WTC11 (cell line): Measurements from ENCODE around the gene COA5. TPM values are rescaled to one million over a fixed set of nuclear protein-coding genes. Genes with fewer than 3 reads are reported as not detected.

Source experiments
- ATAC-seq: fragments of 200-7000 bp; cut with Tn5 transposase; 2 replicates; pipeline ENCODE4 v1.10.0; 2021; ENCODE audit warnings: mild to moderate bottlenecking, moderate library complexity
- CTCF ChIA-PET: fragments of 300-600 bp; sonication (Branson Sonifier 250); formaldehyde crosslinking; loops from one replicate; lab custom pipeline; 2021; ENCODE audit warnings: antibody characterized with exemption; lab: Charles Lee
- POLR2A ChIA-PET: fragments of 350-600 bp; sonication (Branson Sonifier 250); formaldehyde crosslinking; loops from one replicate; lab custom pipeline; 2021; ENCODE audit warnings: antibody characterized with exemption; lab: Charles Lee
- DNase-seq: peaks from one replicate; pipeline ENCODE4 v3.0.0; 2021; ENCODE audit warnings: low spot score
- H3K27ac Mint-ChIP-seq: 2 replicates; pipeline ENCODE4 v1.8.0; 2021; ENCODE audit warnings: mixed read lengths
- H3K27me3 Mint-ChIP-seq: 2 replicates; pipeline ENCODE4 v1.8.0; 2021; ENCODE audit warnings: low read depth, mild to moderate bottlenecking, moderate library complexity, mixed read lengths
- H3K36me3 Mint-ChIP-seq: 2 replicates; pipeline ENCODE4 v1.8.0; 2021; ENCODE audit warnings: mixed read lengths
- H3K4me1 Mint-ChIP-seq: 2 replicates; pipeline ENCODE4 v1.8.0; 2022; ENCODE audit warnings: mixed read lengths
- H3K4me3 Mint-ChIP-seq: 2 replicates; pipeline ENCODE4 v1.8.0; 2021; ENCODE audit warnings: mild to moderate bottlenecking, moderate library complexity, mixed read lengths
- H3K9me3 Mint-ChIP-seq: 2 replicates; pipeline ENCODE4 v1.8.0; 2021; ENCODE audit warnings: mixed read lengths
- CBFB ChIP-seq: sonication (generic); formaldehyde crosslinking; IDR thresholded peaks from 2 replicates; pipeline ENCODE4 v1.8.1; 2022; ENCODE audit warnings: mild to moderate bottlenecking, low read depth, missing genetic modification reagents
- CREM ChIP-seq: sonication (generic); formaldehyde crosslinking; IDR thresholded peaks from 2 replicates; pipeline ENCODE4 v1.8.1; 2022; ENCODE audit warnings: mild to moderate bottlenecking, missing genetic modification reagents, moderate library complexity
- CTCF ChIP-seq: fragments of 200-600 bp; IDR thresholded peaks from 2 replicates; pipeline ENCODE4 v1.8.0; 2022; ENCODE audit warnings: antibody characterized with exemption
- ERG ChIP-seq: fragments of 250-450 bp; sonication (Bioruptor Pico); IDR thresholded peaks from 2 replicates; pipeline ENCODE4 v1.8.0; 2021; ENCODE audit warnings: mild to moderate bottlenecking
- ETV6 ChIP-seq: sonication (generic); formaldehyde crosslinking; IDR thresholded peaks from 2 replicates; pipeline ENCODE4 v1.8.1; 2022; ENCODE audit warnings: mild to moderate bottlenecking, missing genetic modification reagents
- GRHL2 ChIP-seq: fragments of 250-450 bp; sonication (Bioruptor Pico); IDR thresholded peaks from 2 replicates; pipeline ENCODE4 v1.8.0; 2022; ENCODE audit warnings: mild to moderate bottlenecking, moderate library complexity; ENCODE audit not compliant: insufficient replicate concordance, severe bottlenecking
- GTF2I ChIP-seq: fragments of 250-450 bp; sonication (Bioruptor Pico); conservative IDR thresholded peaks from 2 replicates; pipeline ENCODE4 v1.4.0; 2021; ENCODE audit warnings: mild to moderate bottlenecking
- HMGXB4 ChIP-seq: sonication (generic); formaldehyde crosslinking; IDR thresholded peaks from 2 replicates; pipeline ENCODE4 v1.8.1; 2023; ENCODE audit warnings: mild to moderate bottlenecking, moderate library complexity, missing genetic modification reagents
- MLX ChIP-seq: sonication (generic); formaldehyde crosslinking; IDR thresholded peaks from 2 replicates; pipeline ENCODE4 v1.8.1; 2023; ENCODE audit warnings: mild to moderate bottlenecking, missing genetic modification reagents, moderate library complexity
- NFATC4 ChIP-seq: fragments of 250-450 bp; sonication (Bioruptor Pico); IDR thresholded peaks from 2 replicates; pipeline ENCODE4 v1.9.0; 2021; ENCODE audit warnings: mild to moderate bottlenecking
- PREB ChIP-seq: sonication (generic); formaldehyde crosslinking; IDR thresholded peaks from 2 replicates; pipeline ENCODE4 v1.8.1; 2022; ENCODE audit warnings: mild to moderate bottlenecking, missing genetic modification reagents, moderate library complexity, borderline replicate concordance
- SP1 ChIP-seq: sonication (generic); formaldehyde crosslinking; conservative IDR thresholded peaks from 2 replicates; pipeline ENCODE4 v1.8.1; 2022; ENCODE audit warnings: missing genetic modification reagents
- TEAD4 ChIP-seq: sonication (generic); formaldehyde crosslinking; IDR thresholded peaks from 2 replicates; pipeline ENCODE4 v1.8.0; 2022; ENCODE audit warnings: mild to moderate bottlenecking, missing genetic modification reagents
- ZNF232 ChIP-seq: sonication (generic); formaldehyde crosslinking; IDR thresholded peaks from 2 replicates; pipeline ENCODE4 v1.8.0; 2022; ENCODE audit warnings: mild to moderate bottlenecking, missing genetic modification reagents
- ZNF281 ChIP-seq: sonication (generic); formaldehyde crosslinking; IDR thresholded peaks from 2 replicates; pipeline ENCODE4 v1.8.0; 2023; ENCODE audit warnings: mild to moderate bottlenecking, missing genetic modification reagents
- ZNF317 ChIP-seq: sonication (generic); formaldehyde crosslinking; IDR thresholded peaks from 2 replicates; pipeline ENCODE4 v1.8.1; 2023; ENCODE audit warnings: low read depth, mild to moderate bottlenecking, moderate library complexity, missing genetic modification reagents, borderline replicate concordance
- ZNF423 ChIP-seq: fragments of 250-450 bp; sonication (Bioruptor Pico); IDR thresholded peaks from 2 replicates; pipeline ENCODE4 v2.1.2; 2022; ENCODE audit warnings: mild to moderate bottlenecking, moderate library complexity
- total RNA-seq: library from RNA; stranded (reverse); gene quantifications from 3 replicates; pipeline ENCODE4 v1.2.3, GENCODE V29; 2021

The COA5 gene
- total RNA-seq, 1 experiment from 2014 or later = 29.3 TPM

GRCh38 chr2:98650998-98651397 is 42.7 kb upstream of the COA5 start:
- DNase-seq = no peak
- POLR2A ChIA-PET = no interaction called here
- H3K27me3 Mint-ChIP-seq = no peaks in the 10 kb centered on the region

GRCh38 chr2:98649992-98650375 is 41.7 kb upstream of the COA5 start:
- Mint-ChIP-seq H3K27ac (no peak overlapping the region), H3K36me3 (no peaks in the 10 kb centered on the region), H3K4me3 (no peak overlapping the region), H3K27me3 (no peaks in the 10 kb centered on the region), H3K9me3 (no peaks in the 10 kb centered on the region), H3K4me1 (peaks cover 2% of the 10 kb centered on the region)
- ChIA-PET CTCF (interaction anchor here (0.6 to 1.9 kb wide), 56 partner anchors 10 to 491 kb away, joined by 3 to 61 read pairs (median 5); partner anchors contain the start of genes C2orf15, CRACDL and MGAT4A), POLR2A (no interaction called here)
- TF ChIP-seq ETV6 (CRISPR knock-in tag) (no peak), NFATC4 (CRISPR knock-in tag) (no peak), GTF2I (CRISPR knock-in tag) (no peak), CREM (CRISPR knock-in tag) (no peak), SP1 (no peak), MLX (CRISPR knock-in tag) (no peak), ERG (CRISPR knock-in tag) (no peak), CBFB (no peak), CTCF (no peak)
- DNase-seq = no peak
- no peak for ATAC-seq

More at GRCh38 chr2:98650998-98651397, 42.7 kb upstream of the COA5 start:
- Mint-ChIP-seq H3K4me3 (no peak overlapping the region), H3K4me1 (no peaks in the 10 kb centered on the region), H3K36me3 (no peaks in the 10 kb centered on the region), H3K9me3 (no peaks in the 10 kb centered on the region), H3K27ac (no peak overlapping the region)
- CTCF ChIA-PET = no interaction called here
- TF ChIP-seq SP1 = no peak
- no peak for TF ChIP-seq ZNF281 (CRISPR knock-in tag)
- TF ChIP-seq ZNF232 = no peak
- no peak for TF ChIP-seq GRHL2
- no peak for TF ChIP-seq HMGXB4 (CRISPR knock-in tag)
- TF ChIP-seq TEAD4 (CRISPR knock-in tag) = no peak
- no peak for TF ChIP-seq ZNF317
- no peak for TF ChIP-seq PREB
- TF ChIP-seq ZNF423 (CRISPR knock-in tag) = no peak
- ATAC-seq = no peak
